GM10266 (cell line): ENCODE measurements around the gene ATP9A.

ENCODE experiments used
- DNase-seq: peaks from one replicate; pipeline ENCODE4 v3.0.0; 2012; ENCODE audit errors: extremely low spot score
- CTCF ChIP-seq: IDR thresholded peaks from 2 replicates; pipeline ENCODE4 v1.5.1; 2012; ENCODE audit warnings: mild to moderate bottlenecking, low read depth; ENCODE audit not compliant: control insufficient read depth, insufficient read depth; ENCODE audit errors: missing control alignments

Gene ATP9A

GRCh38 chr20:51598556-51598955 lies 169.6 kb downstream of the ATP9A start:
- no peak for TF ChIP-seq CTCF
- DNase-seq: no peak

DNA sequence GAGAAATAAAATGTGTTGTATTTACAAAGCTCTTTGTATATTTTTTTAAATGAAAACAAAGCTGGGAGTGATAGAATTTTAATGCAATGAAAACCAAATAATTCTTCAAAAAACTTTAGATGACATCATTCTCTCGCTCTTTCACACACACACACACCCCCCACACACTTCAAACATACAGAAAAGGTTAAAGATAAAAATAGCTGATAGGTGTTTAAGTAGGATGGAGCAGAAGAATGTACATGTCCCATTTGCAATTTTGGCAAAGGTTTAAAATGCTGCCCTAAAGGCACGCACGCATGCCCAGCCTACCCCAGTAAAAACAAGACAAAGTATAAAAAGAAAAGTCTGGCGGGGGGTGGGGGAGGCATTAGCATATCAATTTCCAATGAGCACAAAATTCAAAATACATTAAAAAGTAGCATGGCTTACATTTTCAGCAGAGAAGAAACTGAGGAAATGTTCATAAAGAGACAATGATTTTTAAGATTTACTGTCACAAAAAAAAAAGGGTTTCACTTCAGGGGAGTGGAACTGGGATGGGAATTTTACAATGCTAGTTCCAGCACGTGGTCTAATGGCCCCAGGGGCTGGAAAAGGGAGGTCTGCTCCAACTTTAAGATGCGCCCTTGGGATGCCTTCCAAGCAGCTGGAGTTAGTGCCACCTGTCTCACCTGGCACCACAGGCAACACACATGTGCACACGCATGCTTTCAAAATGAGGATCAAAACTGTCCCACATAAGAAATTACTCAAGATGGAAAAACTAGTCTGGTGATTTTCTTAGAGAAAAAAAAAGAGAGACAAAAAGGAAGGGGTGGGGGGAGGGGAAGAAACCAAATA lies 170.6 kb downstream of the ATP9A start:
- DNase-seq: no peak
- TF ChIP-seq CTCF: no peak

DNA sequence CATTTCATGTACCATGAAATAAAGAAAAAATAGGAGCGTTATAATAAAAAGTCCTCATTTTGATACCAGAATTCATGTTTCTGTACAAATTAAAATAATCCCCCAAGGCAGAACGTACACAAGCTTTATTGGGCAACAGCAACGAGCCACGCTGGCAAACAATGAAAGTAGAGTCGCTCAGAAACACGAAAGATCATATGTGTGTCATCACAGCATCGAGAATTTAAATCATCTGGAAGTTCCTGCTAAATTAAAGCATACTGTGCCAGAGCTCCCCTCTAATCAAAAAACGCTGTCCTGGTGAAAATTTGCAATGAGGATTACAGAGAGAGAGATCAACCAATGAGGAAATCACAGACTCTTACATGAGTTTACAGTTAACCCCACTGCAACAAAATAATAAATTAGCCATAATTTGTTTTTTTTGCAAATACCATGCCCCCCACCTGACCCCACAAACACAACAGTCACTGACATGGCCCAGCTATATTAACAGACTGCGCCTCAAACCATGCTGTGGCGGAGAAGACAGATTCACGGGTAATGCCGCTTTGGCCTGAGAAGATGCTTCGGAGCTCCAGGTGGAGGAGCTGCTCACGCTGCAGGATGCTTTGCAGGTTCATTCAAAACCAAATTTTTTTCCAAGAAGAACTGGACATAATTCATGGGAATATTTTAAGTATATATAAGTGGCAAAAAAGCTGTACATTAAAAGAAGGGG lies 171.4 kb downstream of the ATP9A start:
- no peak for DNase-seq
- no peak for TF ChIP-seq CTCF

GRCh38 chr20:51595744-51596143 lies 172.4 kb downstream of the ATP9A start:
- DNase-seq: no peak
- no peak for TF ChIP-seq CTCF

- TF ChIP-seq CTCF: peak; percentile 90
- DNase-seq: peak; percentile 79
Observed at GRCh38 chr20:51595058-51595532, 173.1 kb downstream of the ATP9A start.

DNA sequence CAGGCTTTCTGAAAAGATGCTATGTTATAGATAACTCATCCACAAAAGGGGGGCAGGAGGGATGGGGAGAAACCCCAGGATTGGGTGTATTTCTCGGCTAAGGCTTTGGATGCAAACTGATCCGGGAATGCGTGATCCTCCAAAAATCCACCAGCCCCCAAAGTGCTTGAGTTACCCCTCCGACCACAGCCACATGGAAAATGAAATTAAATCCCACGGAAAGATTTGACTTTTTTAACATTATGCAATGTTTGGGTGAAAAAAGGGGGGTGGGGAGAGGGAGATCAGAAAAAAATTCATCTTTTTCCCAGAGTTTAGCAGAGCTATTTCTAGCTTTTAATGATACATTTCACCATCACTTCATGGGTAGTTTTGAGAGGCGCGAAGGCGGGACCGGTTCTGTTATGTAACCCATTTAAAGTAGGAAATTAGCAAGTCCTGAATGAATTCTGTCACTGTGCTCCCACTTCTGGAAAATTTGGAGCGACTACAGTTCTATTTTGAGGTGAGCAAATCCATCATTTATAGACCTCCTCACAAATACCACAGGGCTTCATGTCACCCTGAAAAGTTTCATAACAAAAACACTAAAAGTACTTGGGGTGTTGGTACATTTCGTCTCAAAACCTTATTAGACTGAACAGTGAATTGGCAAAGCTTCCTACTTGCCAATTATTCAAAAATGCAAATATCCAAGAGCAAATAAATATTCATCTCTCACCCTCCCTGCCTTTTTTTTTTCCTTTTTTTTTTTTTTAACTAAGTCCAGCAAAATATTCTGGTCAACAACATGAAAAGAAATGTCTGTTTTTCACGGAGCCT lies 173.7 kb downstream of the ATP9A start:
- DNase-seq: no peak
- TF ChIP-seq CTCF: no peak
